Keratinocyte (primary cell): ENCODE data around the gene FHIP1A.

ENCODE experiments used
- CTCF ChIP-seq, 3 experiments: IDR thresholded peaks in 1 of 3; conservative IDR thresholded peaks in 1 of 3; optimal IDR thresholded peaks in 1 of 3; 2 replicates in 2 of 3; 3 replicates in 1 of 3; pipeline versions ENCODE3 to v1.5.1; 2011; ENCODE audit warnings: low read length in 3 of 3, mild to moderate bottlenecking in 3 of 3, moderate library complexity in 2 of 3, control low read depth in 1 of 3, inconsistent platforms in 1 of 3; ENCODE audit not compliant: insufficient read depth in 2 of 3; ENCODE audit errors: extremely low read depth in 1 of 3
- EZH2 ChIP-seq: IDR thresholded peaks from one replicate; pipeline ENCODE4 v1.6.1; 2012; ENCODE audit warnings: inconsistent platforms, mild to moderate bottlenecking, low read length, moderate library complexity

- peak in 2 of 3 experiments; percentile 10 to 30 for TF ChIP-seq CTCF (optimal IDR thresholded peaks at IDR 0.05 in 1 of 3, IDR thresholded peaks at IDR 0.05 in 1 of 3, conservative IDR thresholded peaks at IDR 0.05 in 1 of 3; ENCODE audit: extremely low read depth in 1 of 3, insufficient read depth in 2 of 3, low read length in 3 of 3)
- TF ChIP-seq EZH2, result no peak
These were observed at the start of gene FHIP1A for GRCh38 chr4:151408630-151409469.
